CD8-positive, alpha-beta memory T cell (primary cell): ENCODE data around the gene KMT2C. TPM values are rescaled to one million over a fixed set of nuclear protein-coding genes. Genes with fewer than 3 reads are reported as not detected.

Experiments used
- polyA plus RNA-seq: library from polyadenylated mRNA; unstranded; fragments of 300-500 nt; fragmentation: Illumina TruSeq; gene quantifications from one replicate; pipeline ENCODE4 v1.2.3, GENCODE V29; 2021
- total RNA-seq, 2 experiments: library from RNA; stranded (reverse); gene quantifications; one replicate each; pipeline ENCODE4 v1.2.3, GENCODE V29; 2021

Gene KMT2C
- total and polyA plus RNA-seq, 3 experiments from 2014 or later: 18.7 to 45.3 (median 42.0) TPM

Other genes with a start within 250 kb of the KMT2C start
- gene XRCC2, start 240.1 kb upstream of the KMT2C start, total RNA-seq: 10 to 100 TPM; 14.8 to 15.8 TPM
- 0.26 TPM for gene XRCC2, start 240.1 kb upstream of the KMT2C start, polyA plus RNA-seq